Hypothalamus (tissue), 51 donors: ENCODE data around the gene OPRM1.

ENCODE experiments used
- DNase-seq, 51 donors: peaks; one replicate each; lab custom pipeline; 2025; lab: John Stamatoyannopoulos, UW

The OPRM1 gene

GRCh38 chr6:154080461-154081189, 41.6 kb downstream of the OPRM1 start:
- DNase-seq: no peak

GRCh38 chr6:154086510-154086909, 47.5 kb downstream of the OPRM1 start:
- no peak for DNase-seq

- no peak for DNase-seq
Measured at GRCh38 chr6:154092326-154092962, 53.4 kb downstream of the OPRM1 start.

GRCh38 chr6:154093231-154094044, 54.4 kb downstream of the OPRM1 start:
- DNase-seq: no peak

- DNase-seq: no peak
Measured at GRCh38 chr6:154095571-154095970, 56.5 kb downstream of the OPRM1 start.

- DNase-seq: no peak
Measured at GRCh38 chr6:154096316-154096715, 57.3 kb downstream of the OPRM1 start.

- DNase-seq: no peak
Measured at GRCh38 chr6:154096834-154097233, 57.8 kb downstream of the OPRM1 start.

GRCh38 chr6:154099211-154099610, 60.2 kb downstream of the OPRM1 start:
- DNase-seq: no peak

- DNase-seq: no peak
Measured at GRCh38 chr6:154106251-154106650, 67.2 kb downstream of the OPRM1 start.

- no peak for DNase-seq
Measured at GRCh38 chr6:154111025-154111424, 72.0 kb downstream of the OPRM1 start.

GRCh38 chr6:154112181-154112809, 73.3 kb downstream of the OPRM1 start:
- DNase-seq: no peak

GRCh38 chr6:154113392-154113791, 74.4 kb downstream of the OPRM1 start:
- DNase-seq: no peak

- no peak for DNase-seq
Measured at GRCh38 chr6:154117485-154117884, 78.4 kb downstream of the OPRM1 start.

GRCh38 chr6:154122195-154122925, 83.3 kb downstream of the OPRM1 start:
- DNase-seq: no peak

GRCh38 chr6:154123155-154123956, 84.3 kb downstream of the OPRM1 start:
- no peak for DNase-seq

- no peak for DNase-seq
Measured at GRCh38 chr6:154125421-154125820, 86.4 kb downstream of the OPRM1 start.

GRCh38 chr6:154127657-154128056, 88.6 kb downstream of the OPRM1 start:
- no peak for DNase-seq

- DNase-seq: no peak
Measured at GRCh38 chr6:154134471-154135147, 95.6 kb downstream of the OPRM1 start.

GRCh38 chr6:154138793-154139192, 99.8 kb downstream of the OPRM1 start:
- no peak for DNase-seq
